ENCODE measurements around the gene SRRM5.

DNA sequence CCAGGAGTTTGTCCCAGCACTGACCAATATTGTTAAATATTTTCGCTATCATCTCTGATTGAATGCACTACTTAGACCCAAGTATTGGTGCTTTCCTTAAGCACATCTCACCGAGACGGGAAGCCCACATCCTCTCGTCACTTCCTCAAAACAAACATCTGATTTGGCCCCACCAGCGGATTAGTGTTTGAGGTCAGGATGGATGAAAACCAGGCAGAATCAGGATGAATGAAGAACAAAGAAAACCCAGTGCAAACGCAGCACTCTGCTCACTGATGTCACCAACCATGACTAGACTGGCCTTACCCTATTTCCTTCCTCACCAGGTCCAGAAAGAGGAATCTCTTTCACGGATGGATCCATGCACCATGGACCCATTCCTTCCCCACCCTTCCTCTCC is 52.1 kb downstream of the SRRM5 start:
- TF ChIP-seq, protein P1, sequence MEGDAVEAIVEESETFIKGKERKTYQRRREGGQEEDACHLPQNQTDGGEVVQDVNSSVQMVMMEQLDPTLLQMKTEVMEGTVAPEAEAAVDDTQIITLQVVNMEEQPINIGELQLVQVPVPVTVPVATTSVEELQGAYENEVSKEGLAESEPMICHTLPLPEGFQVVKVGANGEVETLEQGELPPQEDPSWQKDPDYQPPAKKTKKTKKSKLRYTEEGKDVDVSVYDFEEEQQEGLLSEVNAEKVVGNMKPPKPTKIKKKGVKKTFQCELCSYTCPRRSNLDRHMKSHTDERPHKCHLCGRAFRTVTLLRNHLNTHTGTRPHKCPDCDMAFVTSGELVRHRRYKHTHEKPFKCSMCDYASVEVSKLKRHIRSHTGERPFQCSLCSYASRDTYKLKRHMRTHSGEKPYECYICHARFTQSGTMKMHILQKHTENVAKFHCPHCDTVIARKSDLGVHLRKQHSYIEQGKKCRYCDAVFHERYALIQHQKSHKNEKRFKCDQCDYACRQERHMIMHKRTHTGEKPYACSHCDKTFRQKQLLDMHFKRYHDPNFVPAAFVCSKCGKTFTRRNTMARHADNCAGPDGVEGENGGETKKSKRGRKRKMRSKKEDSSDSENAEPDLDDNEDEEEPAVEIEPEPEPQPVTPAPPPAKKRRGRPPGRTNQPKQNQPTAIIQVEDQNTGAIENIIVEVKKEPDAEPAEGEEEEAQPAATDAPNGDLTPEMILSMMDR (IDR thresholded peaks at IDR 0.05; ENCODE audit: low read depth, low read length, missing input control): no peak
- TF ChIP-seq FOXA1 (IDR thresholded peaks at IDR 0.05) (no peak), YY1 (IDR thresholded peaks at IDR 0.05) (no peak), SP1 (IDR thresholded peaks at IDR 0.05) (no peak)

Data from liver (tissue), 3 donors.